ENCODE results near the gene SRP68. TPM values are rescaled to one million over a fixed set of nuclear protein-coding genes. Genes with fewer than 3 reads are reported as not detected.
A peak's percentile ranks its signal among the peaks of the same experiment; 100 is the strongest.

The SRP68 gene
- total RNA-seq, 1 experiment from 2014 or later: 90.7 TPM

DNA sequence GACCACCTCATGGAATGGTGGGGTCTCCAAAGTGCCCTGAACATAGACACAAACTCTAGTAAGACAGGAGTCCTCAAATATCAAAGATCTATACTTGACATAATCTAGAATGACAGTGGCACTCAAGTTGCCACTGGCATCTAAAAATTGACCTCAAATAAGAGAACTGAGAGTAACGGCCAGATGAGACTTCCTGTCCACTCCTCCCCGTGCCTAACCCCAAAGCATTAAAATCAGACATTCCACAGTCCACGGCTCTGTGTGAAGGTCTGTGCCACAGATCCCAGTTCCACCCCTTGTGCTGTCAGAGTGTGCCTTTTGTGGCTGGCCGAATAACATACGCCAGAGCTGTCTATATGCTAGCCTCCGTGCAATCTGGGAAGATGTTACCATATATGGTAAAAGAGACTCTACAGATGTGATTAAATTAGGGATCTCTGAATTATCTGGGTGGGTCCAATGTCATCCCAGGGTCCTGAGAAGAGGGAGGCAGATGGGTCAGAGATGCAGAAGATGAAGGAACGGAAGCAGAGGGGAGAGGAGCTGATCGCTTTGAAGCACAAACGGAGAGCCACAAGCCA lies 24.2 kb downstream of the SRP68 start:
- no peak for ATAC-seq
- Mint-ChIP-seq H3K27me3 (ENCODE audit: low read depth) (no peaks in the 10 kb centered on the region), H3K9me3 (no peaks in the 10 kb centered on the region), H3K4me3 (no peak overlapping the region), H3K27ac (peak overlapping the region; percentile 52), H3K36me3 (peaks cover 68% of the 10 kb centered on the region), H3K4me1 (peaks cover 4% of the 10 kb centered on the region)
- no peak for DNase-seq (ENCODE audit: low spot score)
- CTCF ChIA-PET: interaction anchor here (1.0 to 3.3 kb wide), 2 partner anchors 34 to 58 kb away, joined by 3 to 17 read pairs; no protein-coding TSS in a partner anchor
- TF ChIP-seq, protein P1, sequence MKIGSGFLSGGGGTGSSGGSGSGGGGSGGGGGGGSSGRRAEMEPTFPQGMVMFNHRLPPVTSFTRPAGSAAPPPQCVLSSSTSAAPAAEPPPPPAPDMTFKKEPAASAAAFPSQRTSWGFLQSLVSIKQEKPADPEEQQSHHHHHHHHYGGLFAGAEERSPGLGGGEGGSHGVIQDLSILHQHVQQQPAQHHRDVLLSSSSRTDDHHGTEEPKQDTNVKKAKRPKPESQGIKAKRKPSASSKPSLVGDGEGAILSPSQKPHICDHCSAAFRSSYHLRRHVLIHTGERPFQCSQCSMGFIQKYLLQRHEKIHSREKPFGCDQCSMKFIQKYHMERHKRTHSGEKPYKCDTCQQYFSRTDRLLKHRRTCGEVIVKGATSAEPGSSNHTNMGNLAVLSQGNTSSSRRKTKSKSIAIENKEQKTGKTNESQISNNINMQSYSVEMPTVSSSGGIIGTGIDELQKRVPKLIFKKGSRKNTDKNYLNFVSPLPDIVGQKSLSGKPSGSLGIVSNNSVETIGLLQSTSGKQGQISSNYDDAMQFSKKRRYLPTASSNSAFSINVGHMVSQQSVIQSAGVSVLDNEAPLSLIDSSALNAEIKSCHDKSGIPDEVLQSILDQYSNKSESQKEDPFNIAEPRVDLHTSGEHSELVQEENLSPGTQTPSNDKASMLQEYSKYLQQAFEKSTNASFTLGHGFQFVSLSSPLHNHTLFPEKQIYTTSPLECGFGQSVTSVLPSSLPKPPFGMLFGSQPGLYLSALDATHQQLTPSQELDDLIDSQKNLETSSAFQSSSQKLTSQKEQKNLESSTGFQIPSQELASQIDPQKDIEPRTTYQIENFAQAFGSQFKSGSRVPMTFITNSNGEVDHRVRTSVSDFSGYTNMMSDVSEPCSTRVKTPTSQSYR (CRISPR knock-in tag; IDR thresholded peaks at IDR 0.05): no peak
- no peak for TF ChIP-seq SMAD4 (CRISPR knock-in tag; IDR thresholded peaks at IDR 0.05)
- no peak for TF ChIP-seq NFYB (CRISPR knock-in tag; conservative IDR thresholded peaks at IDR 0.05; ENCODE audit: low read depth)
- no peak for TF ChIP-seq IRF2 (CRISPR knock-in tag; IDR thresholded peaks at IDR 0.05; ENCODE audit: borderline replicate concordance, low read depth)
- TF ChIP-seq, protein P2, sequence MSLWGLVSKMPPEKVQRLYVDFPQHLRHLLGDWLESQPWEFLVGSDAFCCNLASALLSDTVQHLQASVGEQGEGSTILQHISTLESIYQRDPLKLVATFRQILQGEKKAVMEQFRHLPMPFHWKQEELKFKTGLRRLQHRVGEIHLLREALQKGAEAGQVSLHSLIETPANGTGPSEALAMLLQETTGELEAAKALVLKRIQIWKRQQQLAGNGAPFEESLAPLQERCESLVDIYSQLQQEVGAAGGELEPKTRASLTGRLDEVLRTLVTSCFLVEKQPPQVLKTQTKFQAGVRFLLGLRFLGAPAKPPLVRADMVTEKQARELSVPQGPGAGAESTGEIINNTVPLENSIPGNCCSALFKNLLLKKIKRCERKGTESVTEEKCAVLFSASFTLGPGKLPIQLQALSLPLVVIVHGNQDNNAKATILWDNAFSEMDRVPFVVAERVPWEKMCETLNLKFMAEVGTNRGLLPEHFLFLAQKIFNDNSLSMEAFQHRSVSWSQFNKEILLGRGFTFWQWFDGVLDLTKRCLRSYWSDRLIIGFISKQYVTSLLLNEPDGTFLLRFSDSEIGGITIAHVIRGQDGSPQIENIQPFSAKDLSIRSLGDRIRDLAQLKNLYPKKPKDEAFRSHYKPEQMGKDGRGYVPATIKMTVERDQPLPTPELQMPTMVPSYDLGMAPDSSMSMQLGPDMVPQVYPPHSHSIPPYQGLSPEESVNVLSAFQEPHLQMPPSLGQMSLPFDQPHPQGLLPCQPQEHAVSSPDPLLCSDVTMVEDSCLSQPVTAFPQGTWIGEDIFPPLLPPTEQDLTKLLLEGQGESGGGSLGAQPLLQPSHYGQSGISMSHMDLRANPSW (CRISPR knock-in tag; conservative IDR thresholded peaks at IDR 0.05; ENCODE audit: low read depth): no peak
- TF ChIP-seq, protein P3, sequence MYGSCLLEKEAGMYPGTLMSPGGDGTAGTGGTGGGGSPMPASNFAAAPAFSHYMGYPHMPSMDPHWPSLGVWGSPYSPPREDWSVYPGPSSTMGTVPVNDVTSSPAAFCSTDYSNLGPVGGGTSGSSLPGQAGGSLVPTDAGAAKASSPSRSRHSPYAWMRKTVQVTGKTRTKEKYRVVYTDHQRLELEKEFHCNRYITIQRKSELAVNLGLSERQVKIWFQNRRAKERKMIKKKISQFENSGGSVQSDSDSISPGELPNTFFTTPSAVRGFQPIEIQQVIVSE (CRISPR knock-in tag; IDR thresholded peaks at IDR 0.05; ENCODE audit: borderline replicate concordance): no peak
- TF ChIP-seq, protein P4, sequence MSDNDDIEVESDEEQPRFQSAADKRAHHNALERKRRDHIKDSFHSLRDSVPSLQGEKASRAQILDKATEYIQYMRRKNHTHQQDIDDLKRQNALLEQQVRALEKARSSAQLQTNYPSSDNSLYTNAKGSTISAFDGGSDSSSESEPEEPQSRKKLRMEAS (CRISPR knock-in tag; IDR thresholded peaks at IDR 0.05): no peak
- TF ChIP-seq, protein P5, sequence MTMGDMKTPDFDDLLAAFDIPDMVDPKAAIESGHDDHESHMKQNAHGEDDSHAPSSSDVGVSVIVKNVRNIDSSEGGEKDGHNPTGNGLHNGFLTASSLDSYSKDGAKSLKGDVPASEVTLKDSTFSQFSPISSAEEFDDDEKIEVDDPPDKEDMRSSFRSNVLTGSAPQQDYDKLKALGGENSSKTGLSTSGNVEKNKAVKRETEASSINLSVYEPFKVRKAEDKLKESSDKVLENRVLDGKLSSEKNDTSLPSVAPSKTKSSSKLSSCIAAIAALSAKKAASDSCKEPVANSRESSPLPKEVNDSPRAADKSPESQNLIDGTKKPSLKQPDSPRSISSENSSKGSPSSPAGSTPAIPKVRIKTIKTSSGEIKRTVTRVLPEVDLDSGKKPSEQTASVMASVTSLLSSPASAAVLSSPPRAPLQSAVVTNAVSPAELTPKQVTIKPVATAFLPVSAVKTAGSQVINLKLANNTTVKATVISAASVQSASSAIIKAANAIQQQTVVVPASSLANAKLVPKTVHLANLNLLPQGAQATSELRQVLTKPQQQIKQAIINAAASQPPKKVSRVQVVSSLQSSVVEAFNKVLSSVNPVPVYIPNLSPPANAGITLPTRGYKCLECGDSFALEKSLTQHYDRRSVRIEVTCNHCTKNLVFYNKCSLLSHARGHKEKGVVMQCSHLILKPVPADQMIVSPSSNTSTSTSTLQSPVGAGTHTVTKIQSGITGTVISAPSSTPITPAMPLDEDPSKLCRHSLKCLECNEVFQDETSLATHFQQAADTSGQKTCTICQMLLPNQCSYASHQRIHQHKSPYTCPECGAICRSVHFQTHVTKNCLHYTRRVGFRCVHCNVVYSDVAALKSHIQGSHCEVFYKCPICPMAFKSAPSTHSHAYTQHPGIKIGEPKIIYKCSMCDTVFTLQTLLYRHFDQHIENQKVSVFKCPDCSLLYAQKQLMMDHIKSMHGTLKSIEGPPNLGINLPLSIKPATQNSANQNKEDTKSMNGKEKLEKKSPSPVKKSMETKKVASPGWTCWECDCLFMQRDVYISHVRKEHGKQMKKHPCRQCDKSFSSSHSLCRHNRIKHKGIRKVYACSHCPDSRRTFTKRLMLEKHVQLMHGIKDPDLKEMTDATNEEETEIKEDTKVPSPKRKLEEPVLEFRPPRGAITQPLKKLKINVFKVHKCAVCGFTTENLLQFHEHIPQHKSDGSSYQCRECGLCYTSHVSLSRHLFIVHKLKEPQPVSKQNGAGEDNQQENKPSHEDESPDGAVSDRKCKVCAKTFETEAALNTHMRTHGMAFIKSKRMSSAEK (CRISPR knock-in tag; IDR thresholded peaks at IDR 0.05; ENCODE audit: borderline replicate concordance): no peak
- TF ChIP-seq SMAD3 (CRISPR knock-in tag; IDR thresholded peaks at IDR 0.05; ENCODE audit: borderline replicate concordance): no peak
- TF ChIP-seq PRRX2 (CRISPR knock-in tag; IDR thresholded peaks at IDR 0.05): no peak
- TF ChIP-seq, protein P6, sequence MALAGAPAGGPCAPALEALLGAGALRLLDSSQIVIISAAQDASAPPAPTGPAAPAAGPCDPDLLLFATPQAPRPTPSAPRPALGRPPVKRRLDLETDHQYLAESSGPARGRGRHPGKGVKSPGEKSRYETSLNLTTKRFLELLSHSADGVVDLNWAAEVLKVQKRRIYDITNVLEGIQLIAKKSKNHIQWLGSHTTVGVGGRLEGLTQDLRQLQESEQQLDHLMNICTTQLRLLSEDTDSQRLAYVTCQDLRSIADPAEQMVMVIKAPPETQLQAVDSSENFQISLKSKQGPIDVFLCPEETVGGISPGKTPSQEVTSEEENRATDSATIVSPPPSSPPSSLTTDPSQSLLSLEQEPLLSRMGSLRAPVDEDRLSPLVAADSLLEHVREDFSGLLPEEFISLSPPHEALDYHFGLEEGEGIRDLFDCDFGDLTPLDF (CRISPR knock-in tag; IDR thresholded peaks at IDR 0.05): no peak
- TF ChIP-seq CREB1 (CRISPR knock-in tag; IDR thresholded peaks at IDR 0.05): no peak
- POLR2A ChIA-PET: no interaction called here

DNA sequence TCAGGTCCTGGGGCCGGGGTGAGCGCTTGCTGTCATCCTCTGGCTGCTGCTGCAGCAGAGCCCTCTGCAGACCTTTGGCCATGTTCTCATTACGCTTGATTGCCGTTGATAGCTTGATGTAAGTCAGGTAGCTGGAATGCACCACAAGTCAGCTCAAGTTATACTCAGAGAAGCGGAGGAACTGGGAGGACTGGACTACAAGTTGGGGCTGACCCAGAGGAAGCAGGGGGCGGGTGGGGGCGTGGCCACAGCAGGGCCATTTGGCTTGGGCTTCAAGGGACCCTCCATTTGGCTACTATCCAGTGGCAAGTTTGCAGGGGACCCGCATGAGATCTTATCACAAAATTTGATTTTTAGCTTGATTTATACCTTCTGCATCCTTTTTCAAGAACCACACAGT lies 26.3 kb downstream of the SRP68 start:
- Mint-ChIP-seq H3K4me1 (peaks cover 8% of the 10 kb centered on the region), H3K9me3 (no peaks in the 10 kb centered on the region), H3K27ac (no peak overlapping the region), H3K36me3 (peaks cover 72% of the 10 kb centered on the region), H3K27me3 (ENCODE audit: low read depth) (no peaks in the 10 kb centered on the region), H3K4me3 (no peak overlapping the region)
- DNase-seq (ENCODE audit: low spot score) (no peak), ATAC-seq (no peak)
- POLR2A ChIA-PET: no interaction called here
- CTCF ChIA-PET: no interaction called here
- no peak for TF ChIP-seq ZNF232 (CRISPR knock-in tag; IDR thresholded peaks at IDR 0.05)
- TF ChIP-seq, protein P6 (CRISPR knock-in tag; IDR thresholded peaks at IDR 0.05): no peak
- TF ChIP-seq, protein P7, sequence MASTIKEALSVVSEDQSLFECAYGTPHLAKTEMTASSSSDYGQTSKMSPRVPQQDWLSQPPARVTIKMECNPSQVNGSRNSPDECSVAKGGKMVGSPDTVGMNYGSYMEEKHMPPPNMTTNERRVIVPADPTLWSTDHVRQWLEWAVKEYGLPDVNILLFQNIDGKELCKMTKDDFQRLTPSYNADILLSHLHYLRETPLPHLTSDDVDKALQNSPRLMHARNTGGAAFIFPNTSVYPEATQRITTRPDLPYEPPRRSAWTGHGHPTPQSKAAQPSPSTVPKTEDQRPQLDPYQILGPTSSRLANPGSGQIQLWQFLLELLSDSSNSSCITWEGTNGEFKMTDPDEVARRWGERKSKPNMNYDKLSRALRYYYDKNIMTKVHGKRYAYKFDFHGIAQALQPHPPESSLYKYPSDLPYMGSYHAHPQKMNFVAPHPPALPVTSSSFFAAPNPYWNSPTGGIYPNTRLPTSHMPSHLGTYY (CRISPR knock-in tag; IDR thresholded peaks at IDR 0.05): no peak
- TF ChIP-seq, protein P8, sequence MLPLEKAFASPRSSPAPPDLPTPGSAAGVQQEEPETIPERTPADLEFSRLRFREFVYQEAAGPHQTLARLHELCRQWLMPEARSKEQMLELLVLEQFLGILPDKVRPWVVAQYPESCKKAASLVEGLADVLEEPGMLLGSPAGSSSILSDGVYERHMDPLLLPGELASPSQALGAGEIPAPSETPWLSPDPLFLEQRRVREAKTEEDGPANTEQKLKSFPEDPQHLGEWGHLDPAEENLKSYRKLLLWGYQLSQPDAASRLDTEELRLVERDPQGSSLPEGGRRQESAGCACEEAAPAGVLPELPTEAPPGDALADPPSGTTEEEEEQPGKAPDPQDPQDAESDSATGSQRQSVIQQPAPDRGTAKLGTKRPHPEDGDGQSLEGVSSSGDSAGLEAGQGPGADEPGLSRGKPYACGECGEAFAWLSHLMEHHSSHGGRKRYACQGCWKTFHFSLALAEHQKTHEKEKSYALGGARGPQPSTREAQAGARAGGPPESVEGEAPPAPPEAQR (CRISPR knock-in tag; IDR thresholded peaks at IDR 0.05): no peak
- no peak for TF ChIP-seq ATF1 (CRISPR knock-in tag; IDR thresholded peaks at IDR 0.05)
